Body of pancreas (tissue), 4 donors: ENCODE measurements around the gene TRPM3.

Experiments
- CTCF ChIP-seq, 7 experiments: fragments of 450-650 bp in 4 of 7; fragments of 200-600 bp in 3 of 7; sonication (generic) in 3 of 7; IDR thresholded peaks; one replicate each; pipeline ENCODE4 v1.5.1; 2016 to 2019; ENCODE audit warnings: antibody characterized with exemption in 7 of 7
- POLR2A ChIP-seq, 3 donors: fragments of 450-650 bp; IDR thresholded peaks; one replicate each; pipeline ENCODE4 v1.6.1; 2016; ENCODE audit warnings: antibody characterized with exemption in 3 of 3, mild to moderate bottlenecking in 2 of 3

- TF ChIP-seq POLR2A (IDR thresholded peaks at IDR 0.05) (no peak), CTCF (IDR thresholded peaks at IDR 0.05) (no peak)
Measured at GRCh38 chr9:70589571-70590314, 531.7 kb downstream of the TRPM3 start.
